NCI-H2029 (cell line): ENCODE results near the gene KRTAP9-9.
"Not testable (repeated sequence)": the region's sequence is repeated elsewhere in the genome, so short reads cannot be mapped to it uniquely, and the experiment has no call there.

Source experiments
- DNase-seq: peaks from one replicate; lab custom pipeline; 2025; lab: John Stamatoyannopoulos, UW

KRTAP9-9 gene

GRCh38 chr17:41255381-41256290 lies at the start of gene KRTAP9-9:
Gene KRTAP9-9, plus strand, starts transcription at chr17:41255384.
- not testable (repeated sequence) for DNase-seq

- DNase-seq: peak; percentile 72
These were observed 43.2 kb upstream of the KRTAP9-9 start for GRCh38 chr17:41211845-41212466.

GRCh38 chr17:41212524-41213169 lies 42.5 kb upstream of the KRTAP9-9 start:
- DNase-seq: peak; percentile 67

GRCh38 chr17:41215681-41216080 lies 39.5 kb upstream of the KRTAP9-9 start:
- DNase-seq: no peak

- no peak for DNase-seq
These were observed 31.4 kb upstream of the KRTAP9-9 start for GRCh38 chr17:41223821-41224220.

GRCh38 chr17:41226051-41226450 lies 29.1 kb upstream of the KRTAP9-9 start:
- no peak for DNase-seq

- DNase-seq: not testable (repeated sequence)
These were observed 28.5 kb upstream of the KRTAP9-9 start, which contains the start of gene KRTAP9-2 for GRCh38 chr17:41226598-41227095. Gene KRTAP9-2, plus strand, starts transcription at chr17:41226648. Its CDS starts 7 bp downstream, at chr17:41226655.

GRCh38 chr17:41230094-41230493 lies 25.1 kb upstream of the KRTAP9-9 start:
- DNase-seq: no peak

- DNase-seq: no peak
These were observed 23.5 kb upstream of the KRTAP9-9 start for GRCh38 chr17:41231731-41232130.

- peak; percentile 36 for DNase-seq
These were observed 22.6 kb upstream of the KRTAP9-9 start, which contains the start of gene KRTAP9-3 for GRCh38 chr17:41232399-41233105. Gene KRTAP9-3, plus strand, starts transcription at chr17:41232449. Its CDS starts 53 bp downstream, at chr17:41232502.

- not testable (repeated sequence) for DNase-seq
These were observed 18.1 kb upstream of the KRTAP9-9 start for GRCh38 chr17:41237116-41237515.

GRCh38 chr17:41237949-41238437 lies 17.2 kb upstream of the KRTAP9-9 start, which contains the start of gene KRTAP9-8:
Gene KRTAP9-8, plus strand, starts transcription at chr17:41237999. Its CDS starts 53 bp downstream, at chr17:41238052.
- not testable (repeated sequence) for DNase-seq

GRCh38 chr17:41246995-41247787 lies 8.0 kb upstream of the KRTAP9-9 start:
- DNase-seq: not testable (repeated sequence)

GRCh38 chr17:41249637-41250240 lies 5.4 kb upstream of the KRTAP9-9 start, which contains the start of gene KRTAP9-4:
Gene KRTAP9-4, plus strand, starts transcription at chr17:41249687. Its CDS starts 34 bp downstream, at chr17:41249721.
- DNase-seq: not testable (repeated sequence)

GRCh38 chr17:41251261-41251660 lies 3.9 kb upstream of the KRTAP9-9 start:
- DNase-seq: no peak

GRCh38 chr17:41254861-41255260 lies 323 bp upstream of the KRTAP9-9 start:
- DNase-seq: no peak

- no peak for DNase-seq
These were observed 1.1 kb downstream of the KRTAP9-9 start for GRCh38 chr17:41256291-41256685.

GRCh38 chr17:41258406-41258805 lies 3.2 kb downstream of the KRTAP9-9 start:
- no peak for DNase-seq

- no peak for DNase-seq
These were observed 8.0 kb downstream of the KRTAP9-9 start for GRCh38 chr17:41263212-41263611.

- no peak for DNase-seq
These were observed 9.4 kb downstream of the KRTAP9-9 start for GRCh38 chr17:41264599-41264998.
